Hepatocyte (in vitro differentiated cells): ENCODE measurements around the gene TNFSF13B.

Experiments used
- CTCF ChIP-seq: fragments of 200-600 bp; sonication (generic); IDR thresholded peaks from 2 replicates; pipeline ENCODE4 v1.5.1; 2016; ENCODE audit warnings: antibody characterized with exemption, mild to moderate bottlenecking; ENCODE audit not compliant: poor library complexity
- EZH2 ChIP-seq: fragments of 200-600 bp; sonication (generic); IDR thresholded peaks from 2 replicates; pipeline ENCODE4 v1.6.1; 2016; ENCODE audit warnings: antibody characterized with exemption, mild to moderate bottlenecking, borderline replicate concordance
- EZH2phosphoT487 ChIP-seq: fragments of 200-600 bp; sonication (generic); IDR thresholded peaks from one replicate; pipeline ENCODE4 v1.6.1; 2018; ENCODE audit warnings: antibody characterized with exemption, mild to moderate bottlenecking, low read depth, moderate library complexity; ENCODE audit not compliant: unreplicated experiment, severe bottlenecking

- no peak for TF ChIP-seq CTCF
- TF ChIP-seq EZH2phosphoT487 = no peak
- TF ChIP-seq EZH2 = no peak
These were observed 46.9 kb downstream of the TNFSF13B start for GRCh38 chr13:108316413-108316812.
